Raji (cell line): ENCODE results near the gene FBXL4.

ENCODE experiments used
- POLR2A ChIP-seq: IDR thresholded peaks from 2 replicates; pipeline ENCODE4 v1.6.1; 2011; ENCODE audit warnings: low read depth, low read length, control low read depth; ENCODE audit not compliant: insufficient read depth

FBXL4 gene

DNA sequence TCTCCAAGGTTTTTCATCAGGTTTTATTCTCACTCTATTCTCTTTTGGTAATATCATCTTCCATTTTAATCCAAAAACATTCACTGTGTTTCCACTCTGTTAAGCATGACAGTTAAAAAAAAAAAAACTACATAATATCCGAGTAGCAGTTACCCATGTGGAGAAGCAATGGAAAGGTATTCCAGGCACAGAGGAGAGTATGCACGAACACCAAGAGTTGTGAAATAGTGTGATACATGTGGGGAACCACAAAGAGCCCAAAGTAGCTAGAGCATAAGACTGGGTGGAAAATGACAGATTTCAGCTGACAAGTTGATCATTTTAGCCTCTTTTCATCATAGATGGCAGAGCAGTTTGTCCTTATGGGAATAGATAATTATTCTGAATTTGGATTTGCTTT lies 19.9 kb upstream of the FBXL4 start:
- no peak for TF ChIP-seq POLR2A

GRCh38 chr6:98959631-98960030 lies 11.9 kb upstream of the FBXL4 start:
- no peak for TF ChIP-seq POLR2A

DNA sequence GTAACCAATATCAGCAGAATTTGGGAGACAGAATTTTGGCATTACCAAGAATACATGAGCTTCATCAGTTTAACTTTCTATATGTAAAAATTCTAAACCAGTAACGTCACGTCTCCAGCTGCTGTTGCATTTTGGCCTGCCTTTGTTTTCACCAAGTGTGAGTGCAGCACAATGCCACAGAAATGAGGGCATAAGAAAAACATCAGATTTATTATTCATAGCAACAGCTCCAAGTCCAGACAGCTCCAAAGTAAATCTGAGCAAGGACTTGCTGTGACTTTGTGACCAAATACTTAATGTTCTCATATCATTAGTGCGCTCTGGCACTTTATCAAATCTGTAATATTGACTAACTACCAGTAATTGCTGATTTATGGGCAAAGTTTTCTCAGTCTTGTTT lies 11.0 kb upstream of the FBXL4 start:
- TF ChIP-seq POLR2A, result no peak

GRCh38 chr6:98957450-98957849 lies 9.7 kb upstream of the FBXL4 start:
- no peak for TF ChIP-seq POLR2A

DNA sequence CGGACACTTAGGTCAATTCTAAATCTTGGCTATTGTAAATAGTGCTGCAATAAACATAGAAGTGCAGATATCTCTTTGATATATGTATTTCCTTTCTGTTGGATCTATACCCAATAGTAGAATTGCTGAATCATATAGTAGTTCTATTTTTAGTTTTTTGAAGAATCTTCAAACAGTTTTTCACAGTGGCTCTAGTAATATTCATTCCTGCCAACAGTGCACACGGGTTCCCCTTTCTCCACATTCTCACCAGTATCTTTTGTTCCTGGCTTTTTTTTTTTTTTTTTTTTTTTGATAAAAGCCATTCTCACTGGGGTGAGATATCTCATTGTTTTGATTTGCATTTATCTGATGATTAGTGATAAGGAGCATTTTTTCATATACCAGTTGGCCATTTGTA lies 1.8 kb upstream of the FBXL4 start:
- no peak for TF ChIP-seq POLR2A

DNA sequence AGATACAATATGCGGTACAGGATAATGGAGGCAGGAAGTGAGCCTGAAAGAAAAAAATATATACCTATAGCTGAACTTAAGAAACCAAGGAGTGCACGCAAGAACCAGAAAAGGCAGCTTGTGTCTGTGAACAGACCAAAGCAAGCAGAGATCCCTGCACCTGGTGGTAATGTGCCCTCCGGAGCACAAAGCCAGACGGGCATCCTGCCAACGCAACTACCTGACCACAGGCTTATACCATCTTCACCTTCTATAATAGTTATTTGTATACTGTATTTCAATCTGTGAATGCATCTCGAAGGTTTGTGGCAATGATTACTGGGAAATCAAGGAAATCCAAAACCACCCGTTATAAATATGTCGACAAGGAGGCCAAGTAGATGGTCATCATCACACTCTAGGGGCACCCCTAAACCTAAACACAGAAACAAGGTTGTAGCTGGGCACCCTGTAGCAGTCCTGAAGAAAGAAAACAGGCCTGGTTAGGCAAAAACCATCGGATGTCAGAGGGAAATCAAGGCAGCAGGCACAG lies 801 bp downstream of the FBXL4 start:
- no peak; the same call in 1 of the 2 replicates for TF ChIP-seq POLR2A

DNA sequence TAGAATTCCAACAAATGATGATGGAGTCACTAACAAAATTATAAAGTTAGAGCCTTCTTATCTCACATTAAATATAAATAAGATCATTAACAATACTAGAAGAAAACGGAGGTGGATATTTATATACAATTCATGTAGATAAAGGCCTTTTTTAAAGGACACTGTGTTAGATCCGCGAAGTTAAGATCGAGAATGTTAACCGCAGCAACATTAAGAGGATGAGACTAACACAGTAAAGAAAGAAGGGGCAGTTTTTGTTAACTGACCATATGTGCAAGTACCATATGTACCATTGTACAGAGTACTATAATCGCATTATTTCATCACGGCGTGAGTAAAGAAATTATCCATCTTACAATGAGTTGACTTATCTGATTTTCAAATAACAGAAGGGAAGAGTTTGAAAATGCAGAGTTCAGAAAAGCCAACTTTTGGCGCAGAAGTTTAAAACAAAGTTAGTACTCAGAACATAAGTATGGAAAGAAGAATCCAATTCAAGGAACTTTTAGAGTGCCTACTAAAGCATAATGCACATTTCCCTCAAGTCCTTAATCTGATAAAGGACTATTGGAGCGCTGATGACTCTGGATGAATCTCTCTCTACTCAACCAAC lies 1.4 kb downstream of the FBXL4 start:
- no peak for TF ChIP-seq POLR2A

DNA sequence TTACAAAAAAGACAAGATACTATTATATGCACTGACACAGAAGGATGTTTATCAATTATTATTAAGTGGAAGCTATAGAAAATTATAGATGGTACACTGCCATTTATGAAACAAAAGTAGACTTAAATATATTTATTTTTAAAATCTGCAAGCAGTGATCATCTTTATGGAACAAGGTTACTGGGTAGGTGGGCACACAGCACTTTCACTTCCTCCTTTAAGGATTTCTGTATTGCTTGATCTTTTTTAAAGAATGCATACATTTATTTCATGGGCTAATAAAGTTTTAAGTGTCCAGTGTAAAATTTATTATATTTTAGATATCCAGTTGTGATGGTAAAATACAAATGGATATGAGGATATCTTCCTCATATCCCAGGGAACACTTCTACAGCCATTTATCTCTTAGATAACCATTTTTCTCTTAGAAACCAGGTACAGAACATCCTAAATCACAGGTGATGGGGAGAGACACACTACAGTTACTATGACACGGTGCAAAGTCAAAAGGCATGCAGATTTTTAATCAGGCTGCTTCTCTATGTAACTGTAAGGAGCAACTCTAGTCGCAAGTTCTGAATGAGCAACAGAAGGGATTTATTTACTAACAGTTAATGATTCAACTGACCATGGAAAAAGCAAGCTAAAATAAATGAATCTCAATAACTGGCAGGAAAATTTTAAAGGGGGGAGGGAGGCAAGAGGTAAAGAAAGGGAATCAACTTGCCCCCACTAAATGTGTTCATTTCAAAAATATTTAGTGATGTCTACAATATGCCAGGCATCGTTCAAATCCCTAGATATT lies 2.2 kb downstream of the FBXL4 start:
- no peak for TF ChIP-seq POLR2A

DNA sequence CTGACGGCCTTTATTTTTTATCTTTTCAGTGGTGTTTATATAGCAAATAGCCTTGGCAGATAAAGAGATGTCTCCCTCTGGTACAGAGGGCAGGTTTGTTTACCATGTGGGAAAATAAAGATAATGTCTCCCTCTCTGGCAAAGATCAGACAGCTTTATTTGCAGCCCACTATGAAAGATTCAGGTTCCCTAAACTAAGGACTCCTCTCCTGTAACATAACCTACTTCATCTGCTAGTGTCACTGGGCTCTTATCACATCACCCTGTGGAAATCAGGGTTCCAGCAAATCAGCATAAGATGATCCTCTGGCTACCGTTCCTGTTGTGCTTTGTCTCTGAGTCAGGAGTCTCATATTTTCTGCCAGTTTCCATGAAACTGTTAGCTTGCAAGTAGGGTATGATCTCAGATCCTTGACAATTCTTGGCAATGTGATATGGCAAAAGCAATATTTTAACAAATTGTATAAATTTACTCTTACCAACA lies 3.1 kb downstream of the FBXL4 start:
- no peak for TF ChIP-seq POLR2A

GRCh38 chr6:98944168-98944567 lies 3.6 kb downstream of the FBXL4 start:
- TF ChIP-seq POLR2A, result no peak

- no peak for TF ChIP-seq POLR2A
Observed at GRCh38 chr6:98942263-98942803, 5.4 kb downstream of the FBXL4 start.

GRCh38 chr6:98941319-98941718 lies 6.4 kb downstream of the FBXL4 start:
- no peak for TF ChIP-seq POLR2A

DNA sequence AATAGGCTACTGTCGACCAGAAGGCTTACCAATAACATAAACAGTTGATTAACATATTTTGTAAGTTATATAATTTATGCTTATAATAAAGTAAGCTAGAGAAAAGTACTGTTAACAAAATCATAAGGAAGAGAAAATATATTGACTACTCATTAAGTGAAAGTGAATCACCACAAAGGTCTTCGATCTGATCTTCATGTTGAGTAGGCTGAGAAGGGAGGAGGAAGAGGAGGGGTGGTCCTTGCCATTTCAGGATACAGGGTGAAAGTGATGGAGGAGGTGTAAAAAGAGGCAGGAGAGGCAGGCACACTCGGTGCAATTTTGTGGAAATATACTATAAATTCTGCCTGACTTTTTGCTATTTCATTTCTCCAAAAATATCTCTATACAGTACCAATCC lies 10.4 kb downstream of the FBXL4 start:
- TF ChIP-seq POLR2A, result no peak

- no peak for TF ChIP-seq POLR2A
Observed at GRCh38 chr6:98932381-98932780, 15.4 kb downstream of the FBXL4 start.

GRCh38 chr6:98931696-98932095 lies 16.1 kb downstream of the FBXL4 start:
- no peak for TF ChIP-seq POLR2A

DNA sequence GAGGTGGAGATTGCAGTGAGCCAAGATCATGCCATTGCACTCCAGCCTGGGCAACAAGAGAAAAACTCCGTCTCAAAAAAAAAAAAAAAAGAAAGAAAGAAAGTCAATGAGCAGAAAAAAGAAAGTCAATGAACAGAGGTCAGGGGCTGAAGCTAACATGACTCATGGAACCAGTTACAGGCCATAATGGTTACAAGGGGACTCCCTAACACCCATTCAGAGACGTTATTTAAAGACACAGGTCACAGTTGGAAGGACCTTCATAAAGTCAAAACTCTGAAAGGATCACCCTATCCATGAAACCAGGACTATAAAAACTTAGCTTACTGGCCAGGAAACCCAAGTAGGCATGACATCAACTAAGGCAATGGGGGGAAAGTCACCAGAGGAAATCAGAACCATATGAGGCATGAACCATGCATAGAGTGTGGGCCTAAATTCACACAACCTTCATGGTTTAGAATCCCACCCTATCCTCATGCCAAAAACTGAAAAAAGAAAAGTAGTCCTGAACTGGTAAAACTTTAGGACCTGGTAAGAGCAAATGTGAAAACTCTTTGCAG lies 18.2 kb downstream of the FBXL4 start:
- TF ChIP-seq POLR2A, result no peak
